Posterior cingulate gyrus (tissue), 11 donors: Measurements from ENCODE around the gene IRF7.
A peak's percentile ranks its signal among the peaks of the same experiment; 100 is the strongest.
"Not testable (repeated sequence)": the region's sequence is repeated elsewhere in the genome, so short reads cannot be mapped to it uniquely, and the experiment has no call there.

ENCODE experiments used
- DNase-seq, 10 donors: peaks; one replicate each; pipeline versions ENCODE4 v3.0.0 to v3.0.0-alpha.2; 2020 to 2021; ENCODE audit warnings: mixed read lengths in 3 of 10
- intact Hi-C: fragments of 100-400 bp; cut with DNase I; formaldehyde crosslinking; loops from one replicate; pipeline ENCODE4 v1.15.1; 2023

IRF7 gene

DNA sequence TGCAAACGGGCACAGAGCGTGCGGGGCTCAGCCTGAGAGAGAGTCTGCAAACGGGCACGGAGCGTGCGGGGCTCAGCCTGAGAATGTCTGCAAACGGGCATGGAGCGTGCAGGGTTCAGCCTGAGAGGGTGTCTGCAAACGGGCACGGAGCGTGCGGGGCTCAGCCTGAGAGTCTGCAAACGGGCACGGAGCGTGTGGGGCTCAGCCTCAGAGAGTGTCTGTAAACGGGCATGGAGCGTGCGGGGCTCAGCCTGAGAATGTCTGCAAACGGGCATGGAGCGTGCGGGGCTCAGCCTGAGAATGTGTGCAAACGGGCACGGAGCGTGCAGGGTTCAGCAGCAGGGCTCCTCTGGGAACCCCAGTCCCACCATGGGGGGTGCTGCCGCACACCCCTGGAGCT lies 26.0 kb downstream of the IRF7 start:
- no peak for DNase-seq
- intact Hi-C loops: no loop called here

DNA sequence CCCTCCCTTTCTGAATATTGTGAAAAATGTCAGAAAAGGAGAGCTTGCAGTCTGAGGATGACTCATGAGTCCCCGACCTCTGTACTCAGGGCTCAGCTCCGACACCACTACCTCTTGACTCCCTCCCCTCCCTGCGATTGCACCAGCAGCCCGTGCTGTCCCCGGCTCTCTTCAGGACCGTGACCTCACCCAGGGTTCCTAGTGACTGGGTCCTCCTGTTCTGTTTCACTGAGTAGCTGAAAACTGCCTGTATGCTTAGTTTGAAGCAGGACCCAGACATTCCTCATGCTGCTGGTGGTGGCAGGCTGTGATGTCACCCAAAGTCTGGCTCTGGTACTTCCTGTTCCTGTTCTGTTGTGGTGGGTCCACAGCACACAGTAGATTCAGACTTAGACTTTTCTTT lies 27.8 kb downstream of the IRF7 start:
- DNase-seq: no peak
- intact Hi-C loops: no loop called here

DNA sequence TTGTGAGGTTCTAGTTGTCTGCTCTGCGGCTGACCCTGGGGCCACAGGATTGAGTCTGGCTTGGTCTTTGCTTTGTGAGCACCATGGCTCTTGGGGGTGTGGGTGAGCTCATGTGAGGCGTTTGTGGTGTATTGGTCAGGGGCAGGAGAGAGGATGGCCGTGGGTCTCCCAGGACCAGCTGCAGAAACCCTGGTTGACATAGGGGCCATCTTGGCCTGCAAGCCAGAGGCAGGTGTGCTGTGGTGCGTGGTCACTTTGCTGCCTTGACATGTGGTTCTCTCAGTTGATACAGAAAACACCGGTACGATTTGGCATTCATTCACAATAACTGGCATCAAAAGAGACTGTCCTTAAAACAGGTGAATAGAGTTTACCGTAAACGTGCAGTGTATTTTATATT lies 28.2 kb downstream of the IRF7 start:
- no peak for DNase-seq

DNA sequence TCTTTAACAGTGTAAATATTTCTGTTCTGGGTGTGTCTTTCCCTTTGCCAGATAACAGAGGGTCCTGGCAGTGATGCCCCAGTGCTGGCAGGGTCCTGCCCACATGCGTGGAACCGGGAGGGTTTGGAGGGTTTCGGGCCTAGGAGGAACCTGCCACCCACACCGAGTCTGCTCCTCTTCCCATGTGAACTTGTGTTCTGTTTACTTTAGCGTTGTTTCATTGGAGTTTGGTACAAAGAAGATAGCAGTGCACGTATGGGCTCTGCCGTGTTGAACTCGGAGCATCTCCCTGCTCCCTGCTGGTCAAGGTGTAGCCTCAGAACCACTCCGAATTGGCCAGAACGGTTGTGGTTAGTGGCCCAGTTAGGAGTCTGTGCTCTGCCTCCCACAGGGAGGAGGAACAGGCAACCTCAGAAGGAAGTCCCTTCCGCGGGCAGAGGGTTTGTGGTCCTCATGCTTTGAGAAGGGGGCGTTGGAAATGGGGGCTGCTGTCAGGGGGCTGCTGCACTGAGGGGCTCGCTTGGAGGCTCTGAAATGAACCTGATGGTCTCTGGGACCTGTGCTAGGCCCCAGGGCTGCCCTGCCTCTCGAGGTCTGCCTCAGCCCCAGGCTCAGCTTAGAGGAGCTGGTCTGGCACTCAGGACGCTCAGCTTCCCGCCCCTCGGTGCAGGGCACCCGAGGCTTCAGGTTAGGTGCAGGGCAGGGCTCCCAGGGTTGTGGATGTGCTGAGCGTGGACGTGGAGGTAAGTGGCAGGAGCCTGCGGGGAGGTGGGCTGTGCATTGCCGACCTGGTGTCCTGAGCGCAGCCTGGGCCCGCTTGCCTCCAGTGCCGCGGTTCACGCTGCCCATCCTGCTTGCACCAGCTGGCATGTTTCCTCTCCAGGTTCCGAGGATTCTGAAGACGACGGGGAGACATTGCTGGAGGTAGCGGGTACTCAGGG lies 29.1 kb downstream of the IRF7 start:
- intact Hi-C loops: no loop called here
- DNase-seq: no peak

More for the DNA sequence above, 28.2 kb downstream of the IRF7 start:
- intact Hi-C loops: no loop called here

DNA sequence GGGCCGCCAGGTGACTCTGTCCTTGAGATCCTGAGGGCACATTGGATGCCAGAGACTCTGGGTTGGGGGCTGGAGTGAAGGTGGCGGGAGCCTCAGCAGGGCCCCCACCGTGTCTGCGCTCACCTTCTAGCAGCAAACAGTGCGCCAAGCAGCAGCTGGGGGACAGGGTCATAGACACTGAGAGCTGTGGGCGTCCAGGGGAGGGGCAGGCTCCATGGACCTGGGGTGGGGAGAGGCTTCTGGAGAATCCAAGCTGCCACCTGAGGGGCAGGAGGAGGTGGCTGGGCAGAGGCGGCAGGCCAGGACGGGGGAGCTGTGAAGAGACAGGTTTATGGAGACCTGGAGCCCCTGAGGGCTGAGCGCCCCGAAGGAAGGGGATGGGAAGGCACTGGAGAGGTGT lies 31.5 kb downstream of the IRF7 start:
- DNase-seq: peak in 1 of 10 donors; percentile 76
- intact Hi-C loops: no loop called here

DNA sequence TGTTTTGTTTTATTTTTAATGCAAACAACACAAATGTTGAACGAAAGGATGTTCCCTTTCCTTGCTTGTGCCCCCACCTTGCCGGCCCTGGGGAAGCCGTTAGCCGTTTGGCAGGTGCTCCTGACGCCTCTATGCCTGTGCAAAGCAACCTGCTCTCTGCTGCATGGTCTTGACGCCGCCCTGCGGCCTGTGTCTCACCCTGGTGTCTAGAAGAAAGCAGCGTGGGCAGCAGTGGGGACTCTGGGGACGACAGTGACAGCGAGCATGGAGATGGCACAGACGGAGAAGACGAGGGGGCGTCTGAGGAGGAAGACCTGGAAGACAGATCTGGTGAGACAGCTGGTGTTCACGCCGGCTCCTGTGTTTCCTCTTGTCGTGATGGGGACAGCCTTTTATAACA lies 34.0 kb downstream of the IRF7 start:
- peak in 8 of 10 donors; percentile 56 to 96 (median 80) for DNase-seq
- intact Hi-C loops: no loop called here

DNA sequence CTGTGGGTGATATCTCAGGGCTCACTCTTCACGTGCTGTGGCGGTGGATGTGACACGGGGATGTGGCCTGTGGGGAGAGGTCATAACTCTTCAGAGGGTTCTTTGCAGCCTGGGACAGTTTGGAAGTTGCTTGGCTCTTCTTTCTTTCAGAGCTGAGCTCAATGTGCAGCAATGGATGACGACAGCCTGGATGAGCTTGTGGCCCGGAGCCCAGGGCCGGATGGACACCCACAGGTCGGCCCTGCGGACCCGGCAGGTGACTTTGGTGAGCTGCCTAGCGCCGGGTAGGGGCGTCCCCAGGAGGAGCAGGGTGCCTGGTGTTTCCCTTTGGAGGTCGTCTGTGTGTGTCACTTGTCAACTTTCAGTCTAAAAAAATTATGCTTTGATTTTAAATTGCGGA lies 34.4 kb downstream of the IRF7 start:
- no peak for DNase-seq
- intact Hi-C loops: no loop called here

DNA sequence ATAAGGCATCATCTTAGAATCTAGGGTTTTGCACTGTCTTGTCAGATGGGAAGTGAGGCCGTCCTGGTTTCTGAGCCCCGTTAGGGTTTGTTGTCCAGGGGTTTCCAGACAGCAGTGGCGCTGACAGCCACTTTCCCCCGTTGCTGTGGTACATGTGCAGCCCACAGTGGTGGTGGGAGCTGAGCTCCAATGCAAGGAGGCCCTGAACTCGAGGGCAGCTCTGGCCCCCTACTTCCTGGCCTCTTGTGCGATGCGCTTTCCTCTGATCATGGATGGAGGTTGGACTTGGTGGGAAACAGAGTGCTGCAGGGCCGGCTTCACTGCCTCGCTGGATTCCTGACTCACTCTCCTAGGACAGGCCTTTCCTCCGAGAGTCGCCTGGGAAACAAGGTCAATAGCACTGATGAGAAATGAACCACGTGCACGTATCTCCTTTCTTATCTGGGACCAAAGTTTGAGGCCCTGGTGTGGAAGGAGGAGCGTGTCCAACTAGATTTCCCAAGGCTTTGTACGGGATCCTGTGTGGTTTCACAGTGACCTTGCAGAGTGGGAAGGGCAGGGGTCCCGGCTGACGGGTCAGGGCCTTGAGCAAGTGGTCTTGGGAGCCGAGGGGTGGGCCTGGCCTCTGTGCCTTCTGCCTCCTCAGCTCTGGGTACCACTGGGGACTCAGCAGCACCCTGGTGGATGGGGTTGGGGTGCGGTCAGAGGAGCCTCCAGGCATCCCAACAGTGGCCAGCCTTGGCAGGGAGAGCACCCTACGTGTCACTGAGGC lies 35.7 kb downstream of the IRF7 start:
- intact Hi-C loops: no loop called here

DNA sequence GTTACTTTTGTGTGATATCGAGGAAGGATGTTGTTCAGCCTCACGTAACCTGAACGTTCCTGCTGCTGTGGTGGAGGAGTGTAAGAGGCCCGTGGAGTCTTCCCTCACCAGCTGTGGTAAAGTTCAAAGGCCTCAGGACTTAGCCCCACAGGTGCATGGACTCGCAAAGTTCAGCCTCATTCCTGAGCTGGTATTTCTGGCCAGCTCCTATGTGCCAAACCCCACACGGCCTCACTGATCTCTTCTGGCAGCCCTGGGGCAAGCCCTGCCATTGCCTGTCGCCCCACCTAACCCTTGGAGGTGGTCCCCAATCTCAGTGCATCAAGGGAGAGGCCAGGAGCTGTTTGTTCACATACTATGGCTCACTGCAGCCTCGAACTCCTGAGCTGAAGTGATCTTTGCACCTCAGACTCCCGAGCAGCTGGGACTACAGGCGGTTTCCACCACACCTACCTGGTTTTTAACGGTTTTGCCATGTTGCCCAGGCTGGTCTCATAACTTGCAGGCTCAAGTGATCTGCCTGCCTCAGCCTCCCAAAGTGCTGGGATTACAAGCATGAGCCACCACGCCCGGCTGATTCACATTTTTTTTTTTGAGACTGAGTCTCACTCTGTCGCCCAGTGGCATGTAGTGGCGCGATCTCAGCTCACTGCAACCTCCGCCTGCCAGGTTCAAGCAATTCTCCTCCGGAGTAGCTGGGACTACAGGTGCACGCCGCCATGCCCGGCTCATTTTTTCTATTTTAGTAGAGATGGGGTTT lies 37.3 kb downstream of the IRF7 start:
- intact Hi-C loops: no loop called here
- no peak for DNase-seq

More for the DNA sequence above, 35.7 kb downstream of the IRF7 start:
- DNase-seq: no peak

DNA sequence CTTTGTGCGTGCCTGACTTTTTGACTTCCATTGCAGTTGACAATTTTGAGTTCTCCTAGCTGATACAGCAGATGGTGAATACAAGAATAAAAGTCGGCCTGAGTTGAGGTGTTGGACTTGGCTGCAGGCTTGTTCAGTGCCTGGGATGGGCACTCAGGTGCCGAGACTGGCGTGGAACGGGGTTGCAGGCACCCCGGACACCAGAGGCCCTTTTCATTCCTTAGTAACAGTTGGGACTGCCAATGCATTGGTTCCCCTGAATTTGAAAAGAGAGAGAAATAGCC lies 38.2 kb downstream of the IRF7 start:
- no peak for DNase-seq
- intact Hi-C loops: no loop called here

DNA sequence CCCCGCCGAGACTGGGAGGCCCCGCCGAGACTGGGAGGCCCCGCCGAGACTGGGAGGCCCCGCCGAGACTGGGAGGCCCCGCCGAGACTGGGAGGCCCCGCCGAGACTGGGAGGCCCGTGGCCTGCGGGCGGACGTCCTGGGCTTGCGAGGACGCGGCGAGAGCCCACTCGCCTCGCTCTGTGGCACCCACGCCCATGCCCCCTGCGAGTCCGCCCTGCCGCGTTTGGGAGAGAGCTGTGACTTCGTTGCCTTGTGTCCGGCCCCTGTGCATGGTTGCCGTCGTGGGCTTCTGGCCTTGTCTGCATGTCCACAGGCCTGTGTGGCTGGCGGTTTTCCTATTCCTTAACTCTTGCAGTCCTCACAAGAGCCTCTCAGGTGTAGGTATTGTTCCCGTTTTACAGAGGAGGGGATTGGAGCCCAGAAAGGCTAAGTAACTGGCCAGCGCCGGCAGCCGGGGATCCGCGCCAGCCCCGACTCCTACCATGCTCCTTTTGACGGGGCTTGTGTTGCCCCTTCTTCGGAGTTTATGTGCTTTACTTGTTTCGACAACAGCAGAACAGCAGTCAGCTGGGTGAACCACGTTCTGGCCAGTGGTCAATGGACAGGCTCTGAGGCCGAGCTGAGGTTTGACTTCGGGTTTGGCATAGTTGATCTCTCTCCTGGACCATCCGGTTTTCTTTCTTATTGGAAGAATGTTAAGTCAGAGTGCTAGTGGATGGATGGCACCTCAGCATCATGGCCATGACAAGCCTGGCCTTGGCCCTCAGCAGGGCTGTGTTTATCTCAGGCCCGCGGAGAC lies 38.7 kb downstream of the IRF7 start:
- DNase-seq: no peak
- intact Hi-C loops: no loop called here

DNA sequence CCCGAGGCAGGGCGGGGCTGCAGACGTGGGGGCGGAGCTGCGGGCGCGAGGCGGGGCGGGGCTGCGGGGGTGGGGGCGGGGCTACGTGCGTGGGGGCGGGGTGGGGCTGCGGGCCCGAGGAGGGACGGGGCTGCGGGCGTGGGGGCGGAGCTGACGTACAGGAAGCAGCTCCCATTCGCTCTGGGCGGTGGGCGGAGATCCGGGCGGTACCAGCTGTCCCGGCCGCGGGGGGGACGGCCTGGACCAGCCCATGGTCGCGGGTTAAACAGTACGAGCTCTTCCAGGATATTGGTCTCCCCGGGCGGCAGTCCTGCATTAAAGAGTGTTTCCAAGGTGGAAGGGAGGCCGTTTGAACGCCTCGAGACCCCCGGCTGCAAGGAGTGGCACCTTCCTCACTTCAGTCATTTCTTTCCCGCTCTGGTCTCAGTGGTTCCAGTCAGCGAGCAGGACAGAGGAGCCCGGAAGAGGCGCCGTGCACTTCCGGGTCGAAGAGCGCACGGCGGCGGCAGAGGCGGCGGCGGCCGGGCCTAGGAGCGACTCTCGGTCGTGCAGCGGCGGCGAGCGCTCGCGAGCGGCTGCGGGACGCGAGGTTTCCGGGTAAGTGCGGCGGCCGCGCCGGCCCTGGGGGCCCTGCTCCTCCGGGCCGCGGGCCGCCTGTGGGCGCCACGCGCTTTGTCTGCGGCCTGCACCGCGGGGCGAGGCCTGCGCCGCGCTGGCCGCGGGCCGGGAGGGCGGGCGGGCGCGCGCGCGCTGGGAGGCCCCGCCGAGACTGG lies 39.6 kb downstream of the IRF7 start, which contains the start of gene PHRF1:
TSS of gene PHRF1 (plus strand) at position 475 of the 773 bp plus-strand sequence. CDS start 5,043 bp downstream, outside the sequence.
- intact Hi-C loops: no loop called here
- peak; percentile 91 to 99 (median 96) for DNase-seq

DNA sequence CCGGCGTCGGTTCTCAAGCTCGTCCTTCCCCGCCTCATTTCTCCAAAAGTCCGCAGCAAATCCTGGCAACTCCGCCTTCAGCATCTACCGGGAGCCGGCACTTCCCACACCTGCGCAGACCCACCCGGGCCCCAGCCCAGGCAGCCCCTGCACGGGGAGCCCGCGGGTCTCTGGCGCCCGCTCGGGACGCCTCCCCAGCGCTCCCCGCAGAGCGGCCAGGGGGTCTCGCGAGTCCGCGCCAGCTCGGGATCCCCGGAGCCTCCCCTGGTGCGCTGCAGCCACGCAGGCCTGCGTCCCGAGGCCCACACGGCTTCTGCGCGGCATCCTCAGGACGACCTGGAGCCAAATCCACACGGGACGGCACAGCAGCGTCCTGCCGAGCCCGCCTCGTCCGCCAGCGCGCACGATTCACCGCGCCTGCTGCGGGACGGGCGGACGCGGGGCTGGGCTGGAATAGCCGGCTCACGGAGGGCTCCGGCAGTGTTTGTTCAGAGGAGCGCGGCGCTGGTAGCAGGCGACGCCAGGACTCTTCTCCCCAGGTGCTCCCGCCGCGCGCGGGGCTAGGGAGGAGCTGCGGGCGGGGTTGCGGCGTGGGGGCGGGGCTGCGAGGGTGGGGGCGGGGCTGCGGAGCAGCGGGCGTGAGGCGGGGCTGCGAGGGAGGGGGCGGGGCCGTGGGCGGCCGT lies 40.3 kb downstream of the IRF7 start:
- intact Hi-C loops: no loop called here
- no peak for DNase-seq

DNA sequence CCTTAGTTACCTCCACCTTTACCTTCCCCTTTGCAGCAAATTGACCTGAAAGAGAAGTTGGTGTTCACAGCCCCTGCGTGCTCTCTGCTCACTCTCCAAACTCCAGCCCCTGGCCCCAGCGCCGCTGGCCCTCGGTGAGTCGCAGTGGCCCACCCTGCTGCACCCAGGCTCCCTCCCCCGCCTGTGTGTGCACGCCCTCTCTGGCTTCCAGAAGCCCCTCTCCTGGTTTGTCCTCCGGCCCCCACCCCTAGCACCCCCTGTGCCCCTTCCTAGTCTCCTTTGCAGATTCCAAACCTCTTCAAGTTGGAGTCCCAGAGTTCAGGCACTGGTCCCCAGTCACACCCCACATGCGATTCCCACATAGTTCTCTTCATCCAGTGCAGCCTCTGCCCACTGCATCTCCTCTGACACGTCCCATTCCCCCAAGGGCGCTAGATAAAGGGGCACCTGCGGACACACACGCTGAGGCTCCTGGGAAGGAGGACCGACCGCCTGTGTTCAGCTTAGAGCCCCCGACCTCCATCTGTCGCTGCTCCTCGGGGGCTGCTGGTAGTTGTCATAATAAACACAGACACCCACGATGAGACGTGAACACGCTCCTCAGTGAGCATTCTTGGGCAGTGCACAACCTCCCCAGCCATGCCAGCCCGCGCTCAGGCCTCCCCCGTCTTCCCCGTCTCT lies 41.0 kb downstream of the IRF7 start:
- DNase-seq: no peak
- intact Hi-C loops: no loop called here

DNA sequence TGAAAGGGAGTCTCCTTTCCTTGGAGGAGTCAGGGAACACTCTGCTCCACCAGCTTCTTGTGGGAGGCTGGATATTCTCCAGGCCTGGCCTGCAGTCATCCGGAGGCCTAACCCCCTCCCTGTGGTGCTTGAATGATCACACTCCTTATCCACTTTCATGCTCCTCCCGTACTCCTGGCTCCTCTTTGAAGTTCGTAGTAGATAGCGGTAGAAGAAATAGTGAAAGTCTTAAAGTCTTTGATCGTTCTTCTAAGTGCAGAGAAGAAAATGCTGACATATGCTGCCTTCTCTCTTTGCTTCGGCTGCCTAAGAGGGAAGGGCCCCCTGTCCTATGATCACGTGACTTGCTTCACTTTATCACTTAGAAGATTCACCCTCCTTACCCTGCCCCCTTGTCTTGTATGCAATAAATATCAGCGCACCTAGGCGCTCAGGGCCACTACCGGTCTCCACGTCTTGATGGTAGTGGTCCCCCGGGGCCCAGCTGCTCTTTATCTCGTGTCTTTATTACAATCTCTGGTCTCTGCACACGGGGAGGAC lies 41.6 kb downstream of the IRF7 start:
- DNase-seq, intact Hi-C loops: not testable (repeated sequence)

DNA sequence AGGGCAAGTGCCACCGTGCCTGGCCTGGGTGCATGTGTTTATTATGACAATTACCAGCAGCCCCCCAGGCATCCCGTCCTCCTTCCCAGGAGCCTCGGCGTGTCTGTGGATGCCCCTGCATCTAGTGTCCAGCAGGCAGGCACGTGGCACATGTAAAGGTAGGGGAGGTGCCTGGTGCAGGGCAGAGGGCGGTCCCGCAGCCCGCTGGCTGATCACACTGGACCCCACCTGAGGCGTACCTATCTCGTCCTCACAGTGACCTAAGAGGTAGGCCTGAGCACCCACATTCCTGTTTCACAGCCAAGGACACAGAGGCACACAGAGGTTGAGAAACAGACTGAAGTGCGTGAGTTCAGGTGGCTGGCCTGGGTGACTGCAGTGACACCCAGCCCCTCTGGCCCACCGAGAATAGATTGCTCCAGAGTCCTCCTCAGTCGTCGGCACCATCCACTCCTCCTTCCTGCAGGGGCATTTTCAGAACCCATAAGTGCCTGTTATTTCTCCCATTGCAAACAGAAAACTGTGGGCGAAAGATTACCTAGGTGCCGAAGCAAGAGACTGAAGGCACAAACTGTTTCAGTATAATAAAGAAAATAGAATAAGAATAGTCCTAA lies 42.5 kb downstream of the IRF7 start:
- DNase-seq: no peak
- intact Hi-C loops: no loop called here

DNA sequence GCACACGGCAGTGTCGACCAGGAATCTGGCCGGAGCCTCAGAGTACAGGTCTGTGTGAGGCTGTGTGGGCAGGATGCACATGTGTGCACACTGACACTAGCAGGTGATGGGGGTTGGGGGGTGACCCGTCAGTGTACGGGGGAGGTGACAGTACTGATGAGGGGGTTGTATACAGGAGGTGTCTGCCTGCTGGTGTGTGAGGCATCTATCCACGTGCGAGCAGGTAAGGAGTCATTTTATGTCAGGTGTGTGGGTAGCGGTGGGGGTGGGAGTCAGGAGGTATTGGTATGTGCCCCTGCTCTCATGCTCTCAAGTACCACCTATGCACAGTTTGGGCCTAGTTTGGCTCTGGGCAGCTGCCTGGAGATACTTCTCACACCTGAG lies 44.0 kb downstream of the IRF7 start:
- no peak for DNase-seq
- intact Hi-C loops: no loop called here
